Measurements from ENCODE around the gene HOXD11. TPM values are rescaled to one million over a fixed set of nuclear protein-coding genes. Genes with fewer than 3 reads are reported as not detected.

HOXD11 gene
- total RNA-seq, 1 donor from 2014 or later, result not detected

DNA sequence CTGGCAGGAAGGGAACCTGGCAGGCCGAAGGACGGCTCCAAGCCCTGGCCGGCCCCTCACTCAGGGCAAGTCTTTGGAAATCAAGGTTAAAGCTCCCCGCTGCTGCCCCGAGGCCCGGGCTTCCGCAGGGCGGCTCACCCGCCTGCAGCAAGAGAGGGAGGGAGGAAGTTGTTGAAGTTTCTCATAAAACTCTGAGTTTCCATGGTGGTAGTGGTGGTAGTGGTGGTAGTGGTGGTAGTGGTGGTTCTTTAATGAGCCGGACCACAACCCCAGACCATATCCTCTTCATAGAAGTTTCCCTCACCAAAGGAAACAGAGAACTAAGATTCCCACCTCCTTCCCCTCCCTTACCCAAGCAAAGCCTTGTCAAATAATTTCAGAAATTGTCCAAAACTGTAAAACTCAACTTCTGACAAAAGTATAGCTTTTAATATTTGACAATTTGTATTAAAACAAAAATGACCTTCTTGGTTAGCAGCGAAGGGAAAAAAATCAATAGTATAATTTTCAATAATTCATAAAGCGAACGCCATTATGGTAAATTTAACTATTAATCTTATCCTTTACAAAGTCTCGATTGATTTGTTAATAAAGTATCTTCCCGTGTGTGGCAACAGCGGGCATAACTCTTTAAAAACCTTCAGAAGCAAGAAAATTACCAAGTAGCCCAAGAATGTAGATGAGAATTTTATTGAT, 8.0 kb downstream of the HOXD11 start:
- DNase-seq (ENCODE audit: low spot score), result no peak
- intact Hi-C loops (cut with DNase I), result no loop called here

DNA sequence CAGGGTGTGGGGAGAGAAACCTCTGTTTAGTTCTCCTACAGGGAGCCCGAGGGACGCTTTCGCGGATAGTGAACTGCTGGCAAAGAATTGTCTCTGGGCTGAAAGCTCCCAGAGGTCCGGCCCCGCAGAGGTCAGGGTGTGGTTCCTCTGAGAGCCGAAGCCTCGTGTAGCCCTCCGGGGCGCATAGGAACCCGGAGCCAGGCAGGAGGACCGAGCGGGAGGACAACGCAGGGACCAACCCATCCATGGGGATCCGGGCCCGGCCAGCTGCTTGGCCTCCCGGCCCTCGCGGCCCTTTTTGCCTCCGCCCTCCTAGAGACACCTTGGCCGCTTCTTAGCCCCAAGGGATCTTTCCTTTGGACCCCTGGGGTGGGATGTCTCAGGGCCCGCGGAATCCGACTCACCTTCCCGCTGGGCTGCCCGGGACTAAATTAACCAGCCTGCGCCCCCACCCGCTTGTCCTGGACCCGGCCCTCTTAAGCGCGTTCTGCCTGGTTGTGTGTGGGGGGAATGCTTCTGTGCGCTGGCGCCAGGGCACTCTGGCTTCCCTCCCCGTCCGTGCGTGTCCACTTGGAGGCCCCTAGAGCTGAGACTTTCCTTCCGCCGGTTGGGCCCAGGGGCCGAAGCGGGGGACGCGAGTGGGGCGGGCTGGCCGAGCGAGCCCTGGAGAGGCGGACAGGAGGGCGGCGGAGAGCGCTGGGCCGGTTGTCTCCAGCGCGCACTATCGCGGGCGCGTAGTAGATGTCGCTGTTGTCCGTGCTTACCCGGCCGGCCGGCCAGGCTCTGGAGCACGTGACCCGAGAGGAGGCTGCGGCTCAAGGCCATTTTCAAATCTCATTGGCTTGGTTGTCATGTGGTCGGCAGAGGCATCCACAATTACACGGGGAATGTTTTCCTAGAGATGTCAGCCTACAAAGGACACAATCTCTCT, 9.1 kb downstream of the HOXD11 start, which contains the start of gene HOXD10:
TSS of gene HOXD10 (plus strand) at position 896 of the 931 bp plus-strand sequence. CDS start 56 bp downstream, outside the sequence.
- no peak for DNase-seq (ENCODE audit: low spot score)
- intact Hi-C loops (cut with DNase I), result no loop called here

DNA sequence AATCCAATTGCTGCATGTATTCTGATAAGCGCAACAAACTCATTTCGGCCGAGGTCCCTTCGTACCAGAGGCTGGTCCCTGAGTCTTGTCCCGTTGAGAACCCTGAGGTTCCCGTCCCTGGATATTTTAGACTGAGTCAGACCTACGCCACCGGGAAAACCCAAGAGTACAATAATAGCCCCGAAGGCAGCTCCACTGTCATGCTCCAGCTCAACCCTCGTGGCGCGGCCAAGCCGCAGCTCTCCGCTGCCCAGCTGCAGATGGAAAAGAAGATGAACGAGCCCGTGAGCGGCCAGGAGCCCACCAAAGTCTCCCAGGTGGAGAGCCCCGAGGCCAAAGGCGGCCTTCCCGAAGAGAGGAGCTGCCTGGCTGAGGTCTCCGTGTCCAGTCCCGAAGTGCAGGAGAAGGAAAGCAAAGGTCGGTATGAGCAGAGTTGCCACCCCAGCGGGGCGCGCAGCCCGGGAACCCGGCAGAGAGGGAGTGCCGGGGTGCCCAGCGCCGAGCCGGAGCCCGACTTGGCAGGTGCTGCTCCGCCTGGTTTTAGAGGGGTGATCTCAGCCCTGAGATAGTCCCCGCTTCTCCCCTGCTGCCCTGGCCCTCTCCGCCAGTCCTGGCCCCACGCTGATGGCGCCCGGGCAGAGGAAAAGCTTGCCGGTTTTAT, 10.2 kb downstream of the HOXD11 start:
- DNase-seq (ENCODE audit: low spot score), result no peak
- intact Hi-C loops (cut with DNase I), result no loop called here

DNA sequence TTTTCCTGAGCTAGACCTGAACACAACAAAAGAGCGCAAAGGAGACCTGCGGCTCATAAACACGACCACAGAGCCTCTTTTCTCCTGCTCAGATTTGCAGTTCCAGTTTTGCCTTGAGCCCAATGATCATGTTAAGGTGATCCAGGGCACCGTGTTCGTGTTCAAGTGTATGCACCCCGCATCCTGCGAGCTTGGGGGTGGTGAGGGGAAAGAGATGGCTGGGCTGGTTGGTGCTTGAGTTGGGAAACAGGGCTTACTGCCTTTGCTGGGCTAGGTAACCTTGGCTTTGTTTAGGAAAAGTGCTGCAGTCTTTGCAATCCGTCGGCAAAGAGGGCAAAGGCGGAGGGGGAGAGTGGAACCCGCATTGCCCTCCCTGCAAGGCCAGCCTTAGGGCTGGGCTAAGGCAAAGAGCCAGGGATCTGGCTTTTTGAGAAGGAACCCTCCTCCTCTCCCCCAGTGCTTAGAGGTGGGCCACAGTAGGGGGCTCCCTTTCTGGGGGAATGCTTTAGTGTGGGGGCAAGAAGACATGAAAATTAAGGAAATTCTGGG, 10.8 kb downstream of the HOXD11 start:
- DNase-seq (ENCODE audit: low spot score), result no peak
- intact Hi-C loops (cut with DNase I), result no loop called here

DNA sequence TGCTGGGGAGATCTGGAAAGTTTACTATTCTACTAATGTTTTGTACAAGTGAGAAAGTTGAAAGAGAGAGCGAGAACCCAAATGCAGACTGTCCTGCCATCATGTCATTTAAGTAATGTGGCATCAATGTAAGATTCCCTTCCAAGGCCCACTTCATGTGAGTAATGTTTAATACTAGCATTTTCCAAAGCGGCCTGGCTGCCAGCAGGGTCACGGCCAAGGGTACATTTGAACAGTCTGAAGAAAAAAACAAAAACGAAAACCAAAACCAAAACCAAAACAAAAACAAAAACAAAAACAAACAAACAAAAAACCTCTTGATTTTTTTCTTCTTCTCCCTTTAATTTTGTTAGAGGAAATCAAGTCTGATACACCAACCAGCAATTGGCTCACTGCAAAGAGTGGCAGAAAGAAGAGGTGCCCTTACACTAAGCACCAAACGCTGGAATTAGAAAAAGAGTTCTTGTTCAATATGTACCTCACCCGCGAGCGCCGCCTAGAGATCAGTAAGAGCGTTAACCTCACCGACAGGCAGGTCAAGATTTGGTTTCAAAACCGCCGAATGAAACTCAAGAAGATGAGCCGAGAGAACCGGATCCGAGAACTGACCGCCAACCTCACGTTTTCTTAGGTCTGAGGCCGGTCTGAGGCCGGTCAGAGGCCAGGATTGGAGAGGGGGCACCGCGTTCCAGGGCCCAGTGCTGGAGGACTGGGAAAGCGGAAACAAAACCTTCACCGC, 11.7 kb downstream of the HOXD11 start:
- intact Hi-C loops (cut with DNase I), result no loop called here
- no peak for DNase-seq (ENCODE audit: low spot score)

DNA sequence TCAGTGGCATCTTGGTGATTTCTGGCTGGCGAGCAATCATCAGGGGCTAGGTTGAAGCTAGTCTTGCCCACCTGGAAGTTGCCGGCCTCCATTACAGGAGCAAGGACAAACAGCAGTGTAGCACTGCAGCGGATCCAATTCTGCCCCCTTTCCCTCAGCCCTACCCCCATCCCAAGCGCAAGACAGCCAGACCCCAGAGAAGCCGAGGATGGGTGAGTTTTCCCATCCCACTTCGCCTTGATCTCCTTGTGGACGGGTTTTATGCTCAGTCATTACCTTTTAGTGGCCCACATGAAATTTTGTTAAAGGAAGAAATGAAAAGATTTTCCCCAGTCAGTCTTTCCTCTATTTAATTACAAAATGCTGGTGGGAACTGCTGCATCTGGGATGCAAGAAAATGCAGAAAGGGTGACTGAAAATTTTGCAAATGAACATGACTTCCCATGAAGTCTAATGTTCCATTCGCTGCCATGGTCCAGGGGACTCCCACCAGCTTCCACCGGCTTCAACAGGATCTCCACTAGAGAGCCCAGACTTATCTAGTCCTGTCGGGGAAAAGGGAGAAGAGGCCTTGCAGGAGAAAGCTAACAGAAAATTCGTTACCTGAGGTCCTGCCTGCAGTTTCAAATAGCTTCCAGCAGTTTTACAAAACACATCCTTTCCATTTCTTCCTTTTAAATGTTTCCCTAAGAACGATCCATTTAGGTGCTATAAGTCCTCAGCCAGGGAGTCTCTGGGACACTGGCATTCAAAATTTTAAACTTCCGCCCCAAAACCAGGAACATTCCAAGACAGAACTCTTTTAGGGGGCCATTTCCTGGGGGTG, 13.5 kb downstream of the HOXD11 start:
- intact Hi-C loops (cut with DNase I), result no loop called here
- DNase-seq (ENCODE audit: low spot score), result no peak

DNA sequence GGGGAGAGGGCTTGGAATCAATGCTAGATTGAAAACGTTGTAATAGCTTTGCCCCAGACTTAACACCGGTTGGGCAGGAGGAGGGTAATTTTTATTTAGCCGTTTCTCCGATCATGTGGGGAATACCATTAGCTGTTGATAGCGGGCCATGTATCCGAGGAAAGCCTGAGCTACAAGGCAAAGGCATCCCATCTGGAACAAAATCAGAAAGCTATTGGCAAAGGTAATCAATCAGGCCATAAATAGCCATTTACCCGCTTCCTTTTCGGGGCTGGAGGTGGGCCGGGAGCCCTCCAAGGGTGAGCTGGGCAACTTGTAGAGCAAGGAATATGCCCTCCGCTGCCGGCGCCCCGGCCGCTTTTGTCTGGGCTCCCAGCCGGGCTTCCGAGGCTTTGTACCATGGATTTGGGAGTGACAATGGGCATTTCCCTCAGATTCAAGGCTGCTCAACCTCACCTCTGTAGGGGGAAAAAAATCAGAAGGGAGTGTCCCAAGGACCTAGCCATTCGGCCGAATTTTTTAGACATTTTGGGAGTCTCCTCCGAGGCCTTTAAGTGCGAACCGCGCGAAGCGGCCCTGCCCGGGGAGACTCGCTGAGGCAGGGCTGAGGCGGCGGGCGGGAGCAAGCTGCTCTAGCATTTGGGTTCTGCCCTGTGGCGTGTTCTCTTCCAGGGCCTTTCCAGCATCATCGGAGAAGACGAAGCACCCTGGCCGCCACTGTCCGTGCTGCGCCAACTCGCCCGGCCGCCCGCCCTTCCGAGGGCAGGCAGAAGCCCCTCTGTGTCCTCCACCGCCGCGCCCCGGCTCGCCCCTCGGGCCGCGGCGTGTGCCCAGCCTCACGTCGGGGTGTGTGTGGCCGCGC, 14.3 kb downstream of the HOXD11 start:
- intact Hi-C loops (cut with DNase I), result no loop called here
- no peak for DNase-seq (ENCODE audit: low spot score)

DNA sequence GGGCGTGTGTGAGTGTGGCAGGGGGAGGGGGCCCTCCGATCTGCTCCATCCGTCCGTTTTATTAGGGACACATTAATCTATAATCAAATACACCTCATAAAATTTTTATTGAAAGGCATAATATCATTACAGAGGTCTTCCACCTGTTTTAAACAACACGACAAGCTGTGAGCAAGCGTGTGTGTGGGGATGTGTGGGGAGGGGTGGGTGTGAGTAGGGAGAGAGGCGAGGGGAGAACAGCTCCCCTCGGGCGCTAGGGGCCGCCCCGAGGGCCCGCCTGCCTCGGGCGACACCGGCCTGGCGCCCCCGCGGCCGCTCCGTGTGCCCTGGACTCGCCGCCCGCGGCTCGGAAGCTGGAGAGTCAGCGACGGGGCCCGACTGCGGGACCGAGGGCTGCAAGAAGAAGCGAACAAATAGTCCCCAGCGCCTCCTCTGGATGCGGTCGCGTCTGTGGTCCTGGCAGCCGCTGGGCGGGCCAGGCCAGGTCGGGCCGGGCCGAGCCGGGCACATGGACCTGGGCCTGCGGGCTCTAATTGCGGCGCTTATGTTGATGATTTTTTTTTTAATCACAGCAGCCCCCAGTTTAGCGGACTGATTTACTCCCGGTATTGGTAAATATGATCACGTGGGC, 15.1 kb downstream of the HOXD11 start:
- intact Hi-C loops (cut with DNase I), result no loop called here

DNA sequence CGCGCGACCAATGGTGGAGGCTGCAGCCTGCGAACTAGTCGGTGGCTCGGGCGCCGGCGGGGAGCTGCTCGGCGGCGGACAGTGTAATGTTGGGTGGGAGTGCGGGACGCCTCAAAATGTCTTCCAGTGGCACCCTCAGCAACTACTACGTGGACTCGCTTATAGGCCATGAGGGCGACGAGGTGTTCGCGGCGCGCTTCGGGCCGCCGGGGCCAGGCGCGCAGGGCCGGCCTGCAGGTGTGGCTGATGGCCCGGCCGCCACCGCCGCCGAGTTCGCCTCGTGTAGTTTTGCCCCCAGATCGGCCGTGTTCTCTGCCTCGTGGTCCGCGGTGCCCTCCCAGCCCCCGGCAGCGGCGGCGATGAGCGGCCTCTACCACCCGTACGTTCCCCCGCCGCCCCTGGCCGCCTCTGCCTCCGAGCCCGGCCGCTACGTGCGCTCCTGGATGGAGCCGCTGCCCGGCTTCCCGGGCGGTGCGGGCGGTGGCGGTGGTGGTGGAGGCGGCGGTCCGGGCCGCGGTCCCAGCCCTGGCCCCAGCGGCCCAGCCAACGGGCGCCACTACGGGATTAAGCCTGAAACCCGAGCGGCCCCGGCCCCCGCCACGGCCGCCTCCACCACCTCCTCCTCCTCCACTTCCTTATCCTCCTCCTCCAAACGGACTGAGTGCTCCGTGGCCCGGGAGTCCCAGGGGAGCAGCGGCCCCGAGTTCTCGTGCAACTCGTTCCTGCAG, 15.8 kb downstream of the HOXD11 start, which contains the start of gene HOXD9:
TSS of gene HOXD9 (plus strand) at position 37 of the 728 bp plus-strand sequence. CDS start at position 87, 50 bp downstream.
- intact Hi-C loops (cut with DNase I), result no loop called here
- DNase-seq (ENCODE audit: low spot score), result no peak

More for the DNA sequence above, 15.1 kb downstream of the HOXD11 start:
- no peak for DNase-seq (ENCODE audit: low spot score)

DNA sequence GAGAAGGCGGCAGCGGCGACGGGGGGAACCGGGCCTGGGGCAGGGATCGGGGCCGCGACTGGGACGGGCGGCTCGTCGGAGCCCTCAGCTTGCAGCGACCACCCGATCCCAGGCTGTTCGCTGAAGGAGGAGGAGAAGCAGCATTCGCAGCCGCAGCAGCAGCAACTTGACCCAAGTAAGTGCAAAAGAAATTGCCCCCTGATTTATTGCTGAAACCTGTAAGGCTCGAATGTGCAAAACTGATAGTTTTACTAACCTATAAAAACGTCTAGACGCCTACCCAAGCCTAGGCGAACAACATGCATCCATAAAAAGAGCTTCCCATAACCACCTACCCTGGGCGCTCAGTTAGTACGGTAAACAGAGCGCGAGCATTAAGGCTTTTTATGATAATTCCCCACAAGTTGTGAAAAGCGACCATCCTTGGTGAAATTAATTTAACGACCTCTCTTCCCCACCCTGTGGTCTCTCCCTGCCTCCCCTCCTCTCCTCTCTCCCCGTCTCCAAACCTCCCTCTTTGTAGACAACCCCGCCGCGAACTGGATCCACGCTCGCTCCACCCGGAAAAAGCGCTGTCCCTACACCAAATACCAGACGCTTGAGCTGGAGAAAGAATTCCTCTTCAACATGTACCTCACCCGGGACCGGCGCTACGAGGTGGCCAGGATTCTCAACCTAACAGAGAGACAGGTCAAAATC, 16.5 kb downstream of the HOXD11 start:
- DNase-seq (ENCODE audit: low spot score), result no peak
- intact Hi-C loops (cut with DNase I), result no loop called here

DNA sequence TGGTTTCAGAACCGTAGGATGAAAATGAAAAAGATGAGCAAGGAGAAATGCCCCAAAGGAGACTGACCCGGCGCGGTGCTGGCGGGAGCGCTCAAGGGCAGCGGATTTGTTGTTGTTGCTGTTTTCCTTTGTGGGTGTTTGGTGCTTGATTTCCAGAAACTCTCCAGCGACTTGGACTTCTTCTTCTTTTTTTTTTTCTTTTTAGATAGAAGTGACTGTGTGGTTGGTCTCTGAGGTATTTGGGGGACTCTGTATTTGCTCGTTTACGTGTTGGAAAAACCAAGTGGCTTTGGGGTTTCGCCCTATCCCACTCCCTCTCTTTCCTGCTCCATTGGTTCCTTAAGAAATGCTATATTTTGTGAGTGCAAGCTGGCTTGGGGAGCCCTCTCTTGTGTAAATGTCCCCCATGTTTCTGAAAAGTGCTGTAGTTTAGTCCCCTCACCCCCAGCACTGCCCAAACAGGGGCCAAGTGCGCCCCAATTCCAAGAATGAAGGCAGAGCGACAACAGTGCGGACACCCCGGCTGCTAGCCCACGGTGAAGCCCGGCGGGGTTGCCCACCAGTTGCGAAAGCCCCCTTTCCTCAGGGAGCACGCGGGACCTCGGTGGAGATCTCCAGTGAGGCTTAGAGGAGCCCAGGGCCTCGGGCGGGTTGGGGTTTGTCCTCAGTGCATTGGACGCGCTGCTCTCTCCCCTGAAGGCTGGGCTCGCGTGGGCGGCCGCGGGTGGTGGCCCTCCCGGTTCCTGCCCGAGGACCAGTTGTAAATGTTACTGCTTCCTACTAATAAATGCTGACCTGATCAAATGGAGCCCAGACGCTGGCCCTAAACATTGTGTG, 17.2 kb downstream of the HOXD11 start:
- DNase-seq (ENCODE audit: low spot score), result no peak
- intact Hi-C loops (cut with DNase I), result no loop called here

DNA sequence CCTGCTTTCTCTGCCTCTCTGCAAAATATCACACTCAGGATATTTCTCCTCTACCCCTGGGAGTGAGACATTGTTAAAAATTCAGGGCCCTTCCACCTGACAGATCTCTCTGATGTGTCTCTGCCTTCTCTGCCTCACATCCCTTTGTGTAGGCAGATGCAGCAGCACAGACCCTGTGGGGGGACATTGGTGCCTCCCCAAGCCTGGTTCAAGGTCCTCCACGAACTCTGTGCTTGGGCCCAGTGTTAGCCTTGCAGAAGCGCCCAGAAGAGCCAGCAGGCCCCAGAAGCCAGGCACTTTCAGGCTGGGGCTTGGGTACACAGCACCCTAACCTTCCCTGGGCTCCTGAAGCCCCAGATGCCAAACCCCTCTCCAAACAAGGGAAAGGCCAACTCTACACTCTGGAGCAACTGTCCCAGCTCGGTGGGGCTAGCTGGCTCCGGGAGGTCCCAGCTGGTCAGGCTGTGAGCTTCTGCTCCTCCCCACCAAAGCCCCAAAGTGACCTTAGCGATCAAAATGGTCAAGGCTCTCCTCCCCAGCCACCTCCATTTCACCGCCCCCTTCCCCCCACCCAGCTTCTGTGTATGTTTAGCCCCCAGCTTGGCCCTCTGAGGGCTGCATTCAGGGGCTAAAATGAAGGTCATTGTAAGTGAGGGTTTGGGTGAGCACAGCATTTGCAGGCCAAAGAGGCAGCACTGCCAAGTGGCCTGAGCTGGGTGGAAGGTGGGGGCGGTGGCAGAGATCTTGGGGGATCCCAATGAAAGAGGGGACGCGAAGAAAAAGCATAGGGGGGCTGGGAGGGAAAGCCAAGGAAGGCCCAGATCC, 18.1 kb downstream of the HOXD11 start:
- no peak for DNase-seq (ENCODE audit: low spot score)
- intact Hi-C loops (cut with DNase I), result loop anchor here (5.0 kb wide), 2 partner anchors 527 to 692 kb away; no protein-coding TSS in a partner anchor

DNA sequence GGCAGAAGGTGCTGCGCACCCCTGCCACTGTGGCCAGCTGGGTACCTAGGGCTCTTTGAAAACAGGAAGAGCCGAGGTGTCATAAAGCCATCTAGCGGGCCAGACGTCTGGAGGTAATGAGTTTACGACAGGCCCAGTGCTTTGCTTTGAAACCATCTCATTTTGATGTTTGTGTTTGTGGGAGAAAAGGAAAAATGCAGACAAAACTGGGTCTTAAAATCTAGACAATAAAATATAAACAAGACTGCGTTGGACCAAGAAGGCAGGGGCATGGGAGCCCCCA, 18.6 kb downstream of the HOXD11 start:
- DNase-seq (ENCODE audit: low spot score), result no peak
- intact Hi-C loops (cut with DNase I), result loop anchor here (2.0 to 5.0 kb wide), 3 partner anchors 513 to 692 kb away; no protein-coding TSS in a partner anchor
